Endothelial cell (in vitro differentiated cells): Measurements from ENCODE around the gene EPHA2. TPM values are rescaled to one million over a fixed set of nuclear protein-coding genes. Genes with fewer than 3 reads are reported as not detected.

ENCODE experiments used
- DNase-seq: peaks from one replicate; pipeline ENCODE4 v3.0.0; 2021; ENCODE audit warnings: low spot score
- H3K27ac Mint-ChIP-seq: one replicate; pipeline ENCODE4 v1.8.0; 2021; ENCODE audit warnings: mixed read lengths, inconsistent platforms; ENCODE audit not compliant: unreplicated experiment
- H3K27me3 Mint-ChIP-seq: one replicate; pipeline ENCODE4 v1.8.0; 2021; ENCODE audit warnings: mild to moderate bottlenecking, moderate library complexity, mixed read lengths, inconsistent platforms; ENCODE audit not compliant: unreplicated experiment
- H3K36me3 Mint-ChIP-seq: one replicate; pipeline ENCODE4 v1.8.0; 2021; ENCODE audit warnings: mild to moderate bottlenecking, low read depth, mixed read lengths, inconsistent platforms; ENCODE audit not compliant: unreplicated experiment
- H3K4me1 Mint-ChIP-seq: one replicate; pipeline ENCODE4 v1.8.0; 2021; ENCODE audit warnings: mild to moderate bottlenecking, mixed read lengths, inconsistent platforms; ENCODE audit not compliant: unreplicated experiment
- H3K4me3 Mint-ChIP-seq: one replicate; pipeline ENCODE4 v1.8.0; 2021; ENCODE audit warnings: mild to moderate bottlenecking, mixed read lengths, inconsistent platforms; ENCODE audit not compliant: unreplicated experiment
- H3K9me3 Mint-ChIP-seq: one replicate; pipeline ENCODE4 v1.8.0; 2021; ENCODE audit warnings: mixed read lengths, inconsistent platforms; ENCODE audit not compliant: unreplicated experiment
- CTCF ChIP-seq: fragments of 200-600 bp; sonication (generic); IDR thresholded peaks from one replicate; pipeline ENCODE4 v1.5.0; 2021; ENCODE audit warnings: antibody characterized with exemption; ENCODE audit not compliant: unreplicated experiment
- total RNA-seq: library from RNA; stranded (reverse); fragmentation: NEBNext Ultra II Directional; extraction: Animal tissue kit (Norgen Biotek cat#: 25700); gene quantifications from one replicate; pipeline ENCODE4 v1.2.1, GENCODE V29; 2021; ENCODE audit not compliant: unreplicated experiment

The EPHA2 gene
- total RNA-seq, 1 donor from 2014 or later, result 109 TPM

GRCh38 chr1:16158993-16159831 is 3.3 kb upstream of the EPHA2 start:
- TF ChIP-seq CTCF, result no peak
- peaks cover 3% of the 10 kb centered on the region for H3K36me3 Mint-ChIP-seq
- no peak overlapping the region for H3K4me3 Mint-ChIP-seq
- no peak overlapping the region for H3K27ac Mint-ChIP-seq
- H3K9me3 Mint-ChIP-seq, result no peaks in the 10 kb centered on the region
- H3K27me3 Mint-ChIP-seq, result peaks cover 26% of the 10 kb centered on the region
- peaks cover 37% of the 10 kb centered on the region for H3K4me1 Mint-ChIP-seq
- no peak for DNase-seq

GRCh38 chr1:16158025-16158424 is 2.2 kb upstream of the EPHA2 start:
- no peak for TF ChIP-seq CTCF
- H3K4me3 Mint-ChIP-seq, result peak overlapping the region; percentile 97

GRCh38 chr1:16156848-16157495 is 1.1 kb upstream of the EPHA2 start:
- no peak for TF ChIP-seq CTCF
- Mint-ChIP-seq H3K27ac (peak overlapping the region; percentile 98), H3K27me3 (peaks cover 19% of the 10 kb centered on the region), H3K36me3 (peaks cover 3% of the 10 kb centered on the region), H3K4me3 (peak overlapping the region; percentile 97), H3K9me3 (no peaks in the 10 kb centered on the region), H3K4me1 (peaks cover 36% of the 10 kb centered on the region)
- DNase-seq, result peak; percentile 51

More at GRCh38 chr1:16158025-16158424, 2.2 kb upstream of the EPHA2 start:
- Mint-ChIP-seq H3K27ac (peak overlapping the region; percentile 57), H3K36me3 (peaks cover 3% of the 10 kb centered on the region), H3K4me1 (peaks cover 36% of the 10 kb centered on the region), H3K9me3 (no peaks in the 10 kb centered on the region), H3K27me3 (peaks cover 23% of the 10 kb centered on the region)
- no peak for DNase-seq

GRCh38 chr1:16153999-16154673 is 1.7 kb downstream of the EPHA2 start:
- H3K27ac Mint-ChIP-seq, result peak overlapping the region; percentile 98
- no peak for DNase-seq
- H3K9me3 Mint-ChIP-seq, result no peaks in the 10 kb centered on the region
- H3K36me3 Mint-ChIP-seq, result peaks cover 8% of the 10 kb centered on the region
- H3K27me3 Mint-ChIP-seq, result peaks cover 15% of the 10 kb centered on the region
- peak overlapping the region; percentile 95 for H3K4me3 Mint-ChIP-seq
- H3K4me1 Mint-ChIP-seq, result peaks cover 52% of the 10 kb centered on the region
- TF ChIP-seq CTCF, result no peak
